Measurements from ENCODE around the gene RBBP5.

DNA sequence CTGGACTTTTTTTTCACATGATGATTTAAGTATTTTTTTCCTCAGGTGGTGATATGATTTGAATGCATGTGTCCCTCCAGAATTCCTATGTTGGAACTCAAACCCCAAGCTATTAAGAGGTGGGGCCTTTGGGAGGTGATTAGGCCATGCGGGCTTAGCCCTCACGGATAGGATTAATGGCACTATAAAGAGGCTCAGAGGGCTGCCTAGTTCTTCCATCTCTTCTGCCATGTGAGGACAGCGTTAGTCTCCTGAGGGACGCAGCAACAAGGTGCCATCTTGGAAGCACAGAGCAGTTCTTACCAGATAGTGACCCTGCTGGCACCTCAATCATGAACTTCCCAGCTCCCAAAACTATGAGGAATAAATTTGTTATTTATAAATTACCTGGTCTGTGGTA, 18.3 kb upstream of the RBBP5 start:
- TF ChIP-seq CTCF (conservative IDR thresholded peaks at IDR 0.05) (no peak), EZH2 (IDR thresholded peaks at IDR 0.05; ENCODE audit: low read depth) (no peak)
